Kidney tubule cell (primary cell): ENCODE measurements around the gene DIAPH2.
A peak's percentile ranks its signal among the peaks of the same experiment; 100 is the strongest.

ENCODE experiments used
- DNase-seq: peaks from one replicate; pipeline ENCODE4 v3.0.0-alpha.2; 2018; ENCODE audit warnings: low spot score

Gene DIAPH2

GRCh38 chrX:97309487-97310116, 625.0 kb downstream of the DIAPH2 start:
- DNase-seq = no peak

GRCh38 chrX:97310373-97310772, 625.7 kb downstream of the DIAPH2 start:
- DNase-seq = peak; percentile 18

GRCh38 chrX:97311066-97311778, 626.6 kb downstream of the DIAPH2 start:
- no peak for DNase-seq

DNA sequence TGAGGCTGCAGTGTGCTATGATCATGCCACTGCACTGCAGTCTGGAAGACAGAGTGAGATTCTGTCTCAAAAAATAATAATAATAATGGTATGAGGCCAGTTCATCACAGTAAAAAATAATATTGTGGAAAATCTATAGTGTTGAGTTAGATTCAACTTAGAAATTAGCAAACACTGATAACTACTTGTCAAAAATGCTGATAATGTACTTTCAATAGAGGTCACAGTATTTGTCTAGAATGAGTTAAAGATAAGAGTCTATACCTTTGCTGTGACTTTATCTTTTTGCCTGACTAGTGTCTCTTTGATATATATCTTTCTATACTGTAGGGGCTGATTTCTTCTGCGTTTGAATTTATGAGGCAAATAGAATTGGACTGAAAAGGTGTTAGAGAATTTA, 629.7 kb downstream of the DIAPH2 start:
- no peak for DNase-seq

GRCh38 chrX:97315939-97316338, 631.3 kb downstream of the DIAPH2 start:
- no peak for DNase-seq

- no peak for DNase-seq
Observed at GRCh38 chrX:97320305-97320704, 635.7 kb downstream of the DIAPH2 start.

DNA sequence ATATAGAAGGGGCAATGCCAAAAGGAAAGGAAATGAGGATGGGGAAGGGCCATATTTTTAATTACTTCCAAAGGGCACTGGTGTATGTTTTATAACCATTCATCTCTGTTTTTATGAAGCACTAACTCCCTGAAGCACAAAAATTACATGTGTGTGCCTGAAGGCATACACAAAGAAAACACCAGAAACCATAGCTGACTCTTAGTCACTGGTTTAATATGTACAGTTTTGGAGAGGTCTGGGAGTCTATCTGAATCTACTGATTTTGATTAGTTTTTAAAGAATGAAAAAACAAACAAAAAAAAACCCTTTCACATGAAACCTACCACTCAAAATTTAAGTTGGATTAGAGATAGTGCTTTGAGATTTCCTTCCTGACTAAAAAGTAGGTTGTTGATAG, 637.8 kb downstream of the DIAPH2 start:
- DNase-seq = peak; percentile 5

GRCh38 chrX:97326456-97326855, 641.8 kb downstream of the DIAPH2 start:
- peak; percentile 6 for DNase-seq

- no peak for DNase-seq
Observed at GRCh38 chrX:97328853-97329390, 644.3 kb downstream of the DIAPH2 start.

GRCh38 chrX:97330151-97330550, 645.5 kb downstream of the DIAPH2 start:
- DNase-seq = no peak

DNA sequence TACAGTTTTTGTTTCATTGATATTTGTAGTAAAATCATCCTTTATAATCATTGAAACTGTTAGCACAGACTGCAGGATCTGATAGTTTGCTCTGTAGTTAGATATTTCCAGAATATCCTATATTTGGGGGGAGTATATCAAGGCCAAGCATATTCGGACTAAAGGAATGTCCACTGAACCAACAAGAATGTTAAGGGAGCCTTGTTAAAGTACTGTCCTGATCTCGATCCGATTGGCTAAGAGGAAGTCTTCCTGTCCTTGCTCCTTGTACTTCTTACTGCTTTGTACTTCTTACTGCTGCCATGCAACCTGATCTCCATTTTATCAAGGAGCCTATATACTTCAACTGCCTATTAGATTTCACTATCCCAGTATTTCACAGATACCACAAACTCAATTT, 648.3 kb downstream of the DIAPH2 start:
- DNase-seq = peak; percentile 11

DNA sequence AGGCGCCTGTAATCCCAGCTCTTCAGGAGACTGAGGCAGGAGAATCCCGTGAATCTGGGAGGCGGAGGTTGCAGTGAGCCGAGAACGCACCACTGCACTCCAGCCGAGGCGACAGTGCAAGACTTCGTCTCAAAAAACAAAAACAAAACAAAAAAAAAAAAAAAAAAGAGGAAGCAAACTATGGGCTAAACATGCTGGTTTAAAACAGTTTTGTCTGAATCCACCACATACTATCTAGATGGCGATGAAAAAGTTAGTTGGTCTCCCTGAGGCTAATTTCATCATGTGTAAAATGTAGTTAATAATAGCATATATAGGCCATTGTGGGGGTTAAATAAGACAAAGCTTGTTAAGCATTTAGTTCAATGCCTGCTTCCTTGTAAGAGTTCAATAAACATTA, 650.2 kb downstream of the DIAPH2 start:
- DNase-seq = no peak

GRCh38 chrX:97344724-97345123, 660.1 kb downstream of the DIAPH2 start:
- DNase-seq = no peak

DNA sequence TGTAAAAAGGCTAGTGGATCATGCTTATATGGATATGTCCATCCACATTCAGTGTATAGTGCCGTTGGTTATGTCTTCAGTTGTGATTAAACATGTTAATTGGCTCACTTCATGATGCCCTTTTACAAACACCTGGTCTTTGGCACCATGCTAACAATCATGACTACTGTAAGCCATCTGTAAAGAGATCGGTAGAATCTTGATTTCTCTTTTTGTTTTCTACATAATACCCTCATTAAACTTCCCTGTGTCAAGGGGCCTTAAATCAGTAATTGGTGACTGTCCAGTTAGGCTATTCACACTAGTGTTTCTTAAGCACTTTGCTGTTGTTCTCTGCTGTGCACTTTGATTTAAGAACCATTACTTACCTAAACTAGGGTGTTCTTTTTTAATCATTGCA, 674.3 kb downstream of the DIAPH2 start:
- no peak for DNase-seq

DNA sequence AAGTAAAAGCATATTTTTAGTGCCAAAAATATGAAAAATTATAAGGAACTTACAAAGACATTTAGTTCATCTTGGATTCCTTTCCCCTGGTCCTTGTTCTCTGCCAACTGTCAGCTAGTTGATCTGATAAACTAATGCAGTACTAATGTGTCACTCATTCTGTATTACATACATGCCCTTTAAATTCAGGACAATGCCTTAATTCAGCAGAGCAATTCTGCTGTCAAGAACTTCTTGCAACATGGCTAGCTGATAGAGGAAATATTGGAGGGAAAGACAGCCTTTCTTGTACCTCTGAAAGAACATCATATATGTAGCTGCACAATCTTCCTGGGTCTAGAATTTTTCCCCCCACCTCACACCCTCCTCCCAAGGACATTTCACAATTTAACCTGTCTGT, 679.2 kb downstream of the DIAPH2 start:
- DNase-seq = no peak

DNA sequence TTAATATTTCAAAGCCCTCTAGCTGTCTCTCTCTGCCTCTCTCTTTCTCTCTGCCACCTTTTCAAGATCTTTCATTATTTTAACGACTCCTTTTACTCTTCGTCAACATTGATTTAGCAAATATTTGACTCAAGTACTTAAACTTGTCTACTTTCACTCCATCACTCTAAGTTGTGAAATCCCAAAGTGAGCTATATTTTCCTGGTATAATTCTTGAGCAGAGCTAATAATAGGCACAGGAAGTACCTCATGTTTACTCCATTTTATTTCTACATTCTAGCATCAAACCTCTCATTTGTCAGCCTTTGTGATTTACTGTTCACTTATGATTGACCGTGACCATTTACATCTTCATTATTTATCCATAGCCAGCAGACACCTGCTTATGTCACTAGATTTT, 681.6 kb downstream of the DIAPH2 start:
- DNase-seq = no peak

GRCh38 chrX:97367125-97367524, 682.5 kb downstream of the DIAPH2 start:
- DNase-seq = no peak

DNA sequence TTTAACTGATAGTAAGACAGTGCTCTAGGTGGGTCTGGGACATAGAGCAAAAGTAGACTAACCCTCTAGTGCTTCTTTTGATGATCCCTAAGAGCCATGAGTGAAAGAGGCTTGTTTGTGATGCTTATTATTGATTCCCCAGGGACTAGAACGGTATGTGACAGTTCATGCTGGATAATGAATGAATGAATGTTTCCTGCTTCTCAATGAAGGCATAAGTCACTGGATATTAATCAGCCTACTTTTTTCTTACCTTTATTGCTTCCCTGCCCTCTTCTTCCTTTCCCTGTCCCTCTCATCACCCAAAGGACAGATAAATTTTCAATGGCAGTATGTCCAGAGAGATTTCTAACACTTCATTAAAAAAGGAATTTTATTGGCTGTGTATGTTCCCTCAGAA, 685.3 kb downstream of the DIAPH2 start:
- no peak for DNase-seq

DNA sequence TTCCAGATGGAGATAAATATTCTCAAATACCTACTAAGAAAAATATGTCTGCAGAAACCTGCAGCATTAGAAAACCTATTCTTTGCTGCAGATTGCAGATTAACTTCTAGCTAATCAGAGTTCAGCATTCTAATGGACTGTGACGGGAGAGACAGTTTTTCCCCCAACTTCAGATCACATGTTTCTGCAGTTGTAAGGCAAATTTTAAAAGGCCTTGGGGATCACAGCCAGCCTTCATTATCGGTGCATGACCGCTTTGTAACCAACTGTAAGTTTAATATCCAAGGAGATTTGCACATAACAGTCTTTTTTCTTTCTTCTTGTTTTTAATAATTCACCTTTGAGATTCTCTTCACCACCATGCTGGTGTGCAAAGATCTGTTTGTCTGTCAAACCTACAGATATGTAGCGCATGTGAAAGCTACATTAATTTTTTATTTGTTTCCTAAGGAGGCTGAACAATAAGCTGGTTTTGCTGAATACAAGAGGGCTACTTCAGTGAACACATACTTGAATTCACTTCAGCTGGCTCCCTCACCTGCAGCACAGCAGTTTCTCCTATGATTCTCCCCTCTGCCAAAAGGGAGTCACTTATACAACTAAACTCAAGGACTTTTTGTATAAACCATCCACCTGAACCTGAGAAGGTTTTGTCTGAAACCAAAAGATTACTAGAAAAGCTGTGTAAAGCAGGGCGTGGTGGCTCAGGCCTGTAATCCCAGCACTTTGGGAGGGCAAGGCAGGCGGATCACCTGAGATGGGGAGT, 687.5 kb downstream of the DIAPH2 start:
- DNase-seq = no peak

DNA sequence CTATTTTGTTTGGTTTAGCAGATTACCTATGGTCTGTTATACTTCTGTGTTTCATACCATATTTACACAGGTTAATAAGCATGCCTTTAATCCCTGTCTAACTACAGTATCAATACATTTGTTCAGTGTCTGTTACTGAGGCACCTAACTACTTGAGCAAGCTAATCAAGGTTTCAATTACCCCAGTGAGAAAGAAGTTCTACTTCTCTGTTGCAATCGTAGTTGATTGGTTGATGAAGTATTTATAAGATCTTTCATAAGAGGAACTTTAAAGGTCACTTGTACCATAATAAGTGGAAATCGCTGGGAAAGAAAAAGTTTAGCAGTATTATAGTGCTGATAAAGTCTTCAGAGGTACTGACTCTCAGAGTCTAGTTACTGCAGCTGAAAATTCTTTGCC, 689.6 kb downstream of the DIAPH2 start:
- DNase-seq = no peak

DNA sequence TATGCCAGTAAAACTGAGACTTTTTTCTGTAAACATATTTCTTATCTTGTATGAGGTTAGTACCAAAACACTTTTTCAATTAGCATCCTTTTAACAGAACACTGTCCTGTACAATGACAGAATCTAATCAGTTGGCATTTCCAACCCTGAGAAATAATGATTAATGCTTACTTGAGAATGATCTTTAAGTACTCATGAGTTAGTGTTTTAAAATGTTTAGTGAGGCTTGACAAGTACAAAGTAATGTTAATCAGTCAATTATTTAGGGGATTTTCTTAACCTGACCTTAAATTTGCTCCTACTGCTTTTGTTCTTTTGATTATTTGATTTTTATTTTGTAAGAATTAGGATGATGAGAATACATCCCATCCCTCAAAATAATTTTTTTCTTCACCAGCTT, 695.6 kb downstream of the DIAPH2 start:
- peak; percentile 31 for DNase-seq

GRCh38 chrX:97384685-97385084, 700.0 kb downstream of the DIAPH2 start:
- no peak for DNase-seq

DNA sequence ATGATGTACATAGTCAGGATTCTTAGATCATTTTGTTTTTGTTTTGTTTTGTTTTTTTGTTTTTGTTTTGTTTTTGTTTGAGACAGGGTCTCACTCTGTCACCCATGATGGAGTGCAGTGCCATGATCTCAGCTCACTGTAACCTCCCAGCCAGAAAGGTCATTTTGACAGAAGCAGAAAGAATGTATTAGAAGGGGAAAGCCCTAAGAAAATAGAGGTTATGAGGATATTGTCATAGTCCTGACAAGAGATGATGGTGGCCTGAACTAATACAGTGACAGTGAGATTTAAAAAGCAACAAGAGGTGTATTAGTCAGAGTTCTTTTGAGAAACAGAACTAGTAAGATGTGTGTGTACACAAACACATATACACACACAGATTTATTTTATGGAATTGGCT, 702.4 kb downstream of the DIAPH2 start:
- DNase-seq = no peak
